SK-N-SH treated with all-trans-retinoic acid at 6 μM for 48 hours (cell line): ENCODE data around the gene CCL22.
"Not testable (repeated sequence)": the region's sequence is repeated elsewhere in the genome, so short reads cannot be mapped to it uniquely, and the experiment has no call there.

Experiments used
- BACH2 ChIP-seq: fragments of 250-450 bp; sonication (Bioruptor Pico); IDR thresholded peaks from 2 replicates; pipeline ENCODE4 v1.9.0; 2021; ENCODE audit warnings: mild to moderate bottlenecking, borderline replicate concordance
- GLIS3 ChIP-seq: fragments of 250-450 bp; sonication (Bioruptor Pico); IDR thresholded peaks from 2 replicates; pipeline ENCODE4 v1.5.0; 2020; ENCODE audit warnings: mild to moderate bottlenecking, moderate library complexity
- OSR1 ChIP-seq: fragments of 250-450 bp; sonication (Bioruptor Pico); IDR thresholded peaks from 2 replicates; pipeline ENCODE4 v1.8.0; 2022; ENCODE audit warnings: moderate library complexity, mild to moderate bottlenecking, inconsistent platforms
- PPARA ChIP-seq: fragments of 250-450 bp; sonication (Bioruptor Pico); IDR thresholded peaks from 2 replicates; pipeline ENCODE4 v1.5.0; 2020; ENCODE audit warnings: mild to moderate bottlenecking, borderline replicate concordance
- RARB ChIP-seq: fragments of 250-450 bp; sonication (Bioruptor Pico); IDR thresholded peaks from 2 replicates; pipeline ENCODE4 v1.8.0; 2021; ENCODE audit warnings: mild to moderate bottlenecking, moderate library complexity
- SNAI2 ChIP-seq: fragments of 250-450 bp; sonication (Bioruptor Pico); IDR thresholded peaks from 2 replicates; pipeline ENCODE4 v1.5.0; 2020; ENCODE audit warnings: mild to moderate bottlenecking, moderate library complexity
- ZFP3 ChIP-seq: fragments of 250-450 bp; sonication (Bioruptor Pico); IDR thresholded peaks from 2 replicates; pipeline ENCODE4 v1.5.0; 2020; ENCODE audit warnings: mild to moderate bottlenecking, moderate library complexity
- ZFP30 ChIP-seq: fragments of 450-650 bp; formaldehyde crosslinking; IDR thresholded peaks from 2 replicates; pipeline ENCODE4 v1.5.0; 2022; ENCODE audit warnings: mild to moderate bottlenecking, moderate library complexity
- ZNF565 ChIP-seq: fragments of 450-650 bp; formaldehyde crosslinking; conservative IDR thresholded peaks from 2 replicates; pipeline ENCODE4 v1.5.0; 2020; ENCODE audit warnings: low read depth, mild to moderate bottlenecking, moderate library complexity
- TF ChIP-seq, protein P1 (sequence below): fragments of 250-450 bp; sonication (Bioruptor Pico); IDR thresholded peaks from 2 replicates; pipeline ENCODE4 v1.8.0; 2020; ENCODE audit warnings: mild to moderate bottlenecking, moderate library complexity, borderline replicate concordance
- TF ChIP-seq, protein P2 (sequence below): fragments of 250-450 bp; sonication (Bioruptor Pico); IDR thresholded peaks from 2 replicates; pipeline ENCODE4 v1.5.1; 2021; ENCODE audit warnings: mild to moderate bottlenecking, moderate library complexity
- TF ChIP-seq, protein P3 (sequence below): fragments of 250-450 bp; sonication (Bioruptor Pico); IDR thresholded peaks from 2 replicates; pipeline ENCODE4 v1.5.1; 2020; ENCODE audit warnings: low read depth, mild to moderate bottlenecking, moderate library complexity

GRCh38 chr16:57344094-57344493 lies 14.5 kb upstream of the CCL22 start:
- not testable (repeated sequence) for TF ChIP-seq SNAI2 (CRISPR knock-in tag); BACH2; PPARA (CRISPR knock-in tag); ZNF565 (CRISPR knock-in tag); OSR1 (CRISPR knock-in tag); GLIS3; ZFP3 (CRISPR knock-in tag); ZFP30 (CRISPR knock-in tag); RARB (CRISPR knock-in tag)
- TF ChIP-seq, protein P1, sequence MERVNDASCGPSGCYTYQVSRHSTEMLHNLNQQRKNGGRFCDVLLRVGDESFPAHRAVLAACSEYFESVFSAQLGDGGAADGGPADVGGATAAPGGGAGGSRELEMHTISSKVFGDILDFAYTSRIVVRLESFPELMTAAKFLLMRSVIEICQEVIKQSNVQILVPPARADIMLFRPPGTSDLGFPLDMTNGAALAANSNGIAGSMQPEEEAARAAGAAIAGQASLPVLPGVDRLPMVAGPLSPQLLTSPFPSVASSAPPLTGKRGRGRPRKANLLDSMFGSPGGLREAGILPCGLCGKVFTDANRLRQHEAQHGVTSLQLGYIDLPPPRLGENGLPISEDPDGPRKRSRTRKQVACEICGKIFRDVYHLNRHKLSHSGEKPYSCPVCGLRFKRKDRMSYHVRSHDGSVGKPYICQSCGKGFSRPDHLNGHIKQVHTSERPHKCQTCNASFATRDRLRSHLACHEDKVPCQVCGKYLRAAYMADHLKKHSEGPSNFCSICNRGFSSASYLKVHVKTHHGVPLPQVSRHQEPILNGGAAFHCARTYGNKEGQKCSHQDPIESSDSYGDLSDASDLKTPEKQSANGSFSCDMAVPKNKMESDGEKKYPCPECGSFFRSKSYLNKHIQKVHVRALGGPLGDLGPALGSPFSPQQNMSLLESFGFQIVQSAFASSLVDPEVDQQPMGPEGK (CRISPR knock-in tag) = not testable (repeated sequence)
- TF ChIP-seq, protein P2, sequence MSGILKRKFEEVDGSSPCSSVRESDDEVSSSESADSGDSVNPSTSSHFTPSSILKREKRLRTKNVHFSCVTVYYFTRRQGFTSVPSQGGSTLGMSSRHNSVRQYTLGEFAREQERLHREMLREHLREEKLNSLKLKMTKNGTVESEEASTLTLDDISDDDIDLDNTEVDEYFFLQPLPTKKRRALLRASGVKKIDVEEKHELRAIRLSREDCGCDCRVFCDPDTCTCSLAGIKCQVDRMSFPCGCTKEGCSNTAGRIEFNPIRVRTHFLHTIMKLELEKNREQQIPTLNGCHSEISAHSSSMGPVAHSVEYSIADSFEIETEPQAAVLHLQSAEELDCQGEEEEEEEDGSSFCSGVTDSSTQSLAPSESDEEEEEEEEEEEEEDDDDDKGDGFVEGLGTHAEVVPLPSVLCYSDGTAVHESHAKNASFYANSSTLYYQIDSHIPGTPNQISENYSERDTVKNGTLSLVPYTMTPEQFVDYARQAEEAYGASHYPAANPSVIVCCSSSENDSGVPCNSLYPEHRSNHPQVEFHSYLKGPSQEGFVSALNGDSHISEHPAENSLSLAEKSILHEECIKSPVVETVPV (CRISPR knock-in tag) = not testable (repeated sequence)
- TF ChIP-seq, protein P3, sequence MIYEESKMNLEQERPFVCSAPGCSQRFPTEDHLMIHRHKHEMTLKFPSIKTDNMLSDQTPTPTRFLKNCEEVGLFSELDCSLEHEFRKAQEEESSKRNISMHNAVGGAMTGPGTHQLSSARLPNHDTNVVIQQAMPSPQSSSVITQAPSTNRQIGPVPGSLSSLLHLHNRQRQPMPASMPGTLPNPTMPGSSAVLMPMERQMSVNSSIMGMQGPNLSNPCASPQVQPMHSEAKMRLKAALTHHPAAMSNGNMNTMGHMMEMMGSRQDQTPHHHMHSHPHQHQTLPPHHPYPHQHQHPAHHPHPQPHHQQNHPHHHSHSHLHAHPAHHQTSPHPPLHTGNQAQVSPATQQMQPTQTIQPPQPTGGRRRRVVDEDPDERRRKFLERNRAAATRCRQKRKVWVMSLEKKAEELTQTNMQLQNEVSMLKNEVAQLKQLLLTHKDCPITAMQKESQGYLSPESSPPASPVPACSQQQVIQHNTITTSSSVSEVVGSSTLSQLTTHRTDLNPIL = not testable (repeated sequence)
